Measurements from ENCODE around the gene NUP153. TPM values are rescaled to one million over a fixed set of nuclear protein-coding genes. Genes with fewer than 3 reads are reported as not detected.

NUP153 gene
- total and polyA plus RNA-seq, 2 of the 8 experiments (the other 6 are each of a cell fraction or from before 2014, with no cell fraction given) = 47.0 to 84.8 TPM

GRCh38 chr6:17624396-17624795 is 82.3 kb downstream of the NUP153 start:
- H2AFZ ChIP-seq (ENCODE audit: low read length) = no peak overlapping the region
- H3K56ac ChIP-seq (replicated peaks; ENCODE audit: insufficient read length, low read depth, low read length) = no peak overlapping the region
- no peak overlapping the region for H3K4ac ChIP-seq (replicated peaks; ENCODE audit: insufficient read length, low read depth, low read length)
- 100% methylated on average over 1 of the region's 1 CpG; no CpG with 5 or more reads in 1 of the 2 experiments for WGBS, 2 experiments (ENCODE audit: extremely low coverage in 1 of 2, insufficient coverage in 1 of 2, insufficient read length in 1 of 2, insufficient replicate concordance in 2 of 2, low coverage in 1 of 2, low lambda C conversion rate in 2 of 2, missing lambda C conversion rate in 1 of 2)
- peaks cover 19 to 69% (median 45%) of the 10 kb centered on the region in 4 experiments for H3K36me3 ChIP-seq (ENCODE audit: control insufficient read depth in 2 of 4, insufficient read depth in 4 of 4, low read length in 3 of 4)
- ChIA-PET CTCF (ENCODE audit: partially characterized antibody) (no interaction called here), POLR2A (ENCODE audit: partially characterized antibody) (no interaction called here)
- no peak overlapping the region for H3K9ac ChIP-seq (replicated peaks in 1 of 4; ENCODE audit: extremely low read depth in 1 of 4, low read depth in 3 of 4, low read length in 3 of 4)
- H4K8ac ChIP-seq (ENCODE audit: extremely low read depth, insufficient read depth, low read length) = no peak overlapping the region
- no peak overlapping the region for H2BK15ac ChIP-seq (ENCODE audit: low read length)
- no peaks in the 10 kb centered on the region for H3K27me3 ChIP-seq (replicated peaks in 1 of 4; ENCODE audit: control insufficient read depth in 3 of 4, extremely low read depth in 1 of 4, insufficient read depth in 3 of 4, low read length in 3 of 4)
- TF ChIP-seq KDM1A (IDR thresholded peaks at IDR 0.05; ENCODE audit: borderline replicate concordance, low read length) (no peak), BACH1 (IDR thresholded peaks at IDR 0.05; ENCODE audit: low read length) (no peak), TAF1 (IDR thresholded peaks at IDR 0.05; ENCODE audit: low read depth, low read length) (no peak), TEAD4 (IDR thresholded peaks at IDR 0.05; ENCODE audit: low read depth, low read length) (no peak), GABPA (IDR thresholded peaks at IDR 0.05; ENCODE audit: borderline replicate concordance, insufficient read depth, low read length) (no peak), HDAC6 (IDR thresholded peaks at IDR 0.05; ENCODE audit: low read depth, low read length) (no peak), HDAC2 (IDR thresholded peaks at IDR 0.05; ENCODE audit: borderline replicate concordance in 1 of 2, low read depth in 2 of 2, low read length in 2 of 2) (no peak), PHF8 (conservative IDR thresholded peaks at IDR 0.05; ENCODE audit: low read depth, low read length) (no peak), RXRA (IDR thresholded peaks at IDR 0.05; ENCODE audit: insufficient read depth, low read depth, low read length) (no peak), EZH2 (IDR thresholded peaks at IDR 0.05; ENCODE audit: low read depth, low read length, severe bottlenecking) (no peak), SIX5 (IDR thresholded peaks at IDR 0.05; ENCODE audit: low read depth, low read length) (no peak), TBP (IDR thresholded peaks at IDR 0.05; ENCODE audit: low read depth, low read length) (no peak)
- H4K91ac ChIP-seq (replicated peaks; ENCODE audit: insufficient read length, low read length) = no peak overlapping the region
- H4K5ac ChIP-seq (ENCODE audit: insufficient read length, low read depth, low read length) = no peak overlapping the region
- H3K14ac ChIP-seq (ENCODE audit: insufficient read length) = no peak overlapping the region
- H3K23me2 ChIP-seq (ENCODE audit: low read depth, low read length) = no peaks in the 10 kb centered on the region
- H3K27ac ChIP-seq (ENCODE audit: low read depth, low read length) = no peak overlapping the region
- H3K9me3 ChIP-seq (ENCODE audit: insufficient read depth in 2 of 2, low read depth in 1 of 2, low read length in 1 of 2) = no peaks in the 10 kb centered on the region
- H4K20me1 ChIP-seq (replicated peaks in 1 of 2; ENCODE audit: control insufficient read depth in 1 of 2, insufficient read depth in 2 of 2, low read length in 2 of 2) = peaks cover 2 to 4% of the 10 kb centered on the region in 2 experiments
- no peak overlapping the region for H2AK5ac ChIP-seq (ENCODE audit: low read depth, low read length)
- no peak for DNase-seq (ENCODE audit: low read depth in 1 of 2, low spot score in 2 of 2)
- no peak overlapping the region for H3K4me2 ChIP-seq (ENCODE audit: insufficient read depth in 1 of 2, low read depth in 2 of 2, low read length in 2 of 2)
- no peaks in the 10 kb centered on the region for H3K4me1 ChIP-seq (replicated peaks in 1 of 4; ENCODE audit: control insufficient read depth in 3 of 4, insufficient read depth in 4 of 4, low read length in 3 of 4)
- no peak overlapping the region for H2BK12ac ChIP-seq (ENCODE audit: low read depth, low read length)
- no peak overlapping the region for H2BK120ac ChIP-seq (replicated peaks; ENCODE audit: low read depth, low read length)
- H3K18ac ChIP-seq (ENCODE audit: extremely low read depth, low read length) = no peak overlapping the region
- no peak overlapping the region for H3K23ac ChIP-seq (ENCODE audit: insufficient read length)
- no peaks in the 10 kb centered on the region; the same call in 1 of the 2 replicates for H3K79me1 ChIP-seq (ENCODE audit: low read depth, low read length)
- no peak for FAIRE-seq
- no peak overlapping the region for H2BK5ac ChIP-seq (ENCODE audit: low read depth, low read length)
- H3K4me3 ChIP-seq (ENCODE audit: extremely low read depth in 1 of 4, insufficient read depth in 2 of 4, low read depth in 3 of 4, low read length in 4 of 4) = no peak overlapping the region
- H3K79me2 ChIP-seq (ENCODE audit: control insufficient read depth in 1 of 2, insufficient read depth in 2 of 2, low read length in 2 of 2) = peaks cover 0 to 46% of the 10 kb centered on the region in 2 experiments; a peak in 2 of 4 replicates
- no peak overlapping the region for H2BK20ac ChIP-seq (ENCODE audit: low read length)
